Astrocyte of the spinal cord (primary cell): ENCODE measurements around the gene GTF2A1L.
"Not testable (repeated sequence)": the region's sequence is repeated elsewhere in the genome, so short reads cannot be mapped to it uniquely, and the experiment has no call there.

Source experiments
- DNase-seq: peaks from one replicate; pipeline ENCODE4 v3.0.0; 2011; ENCODE audit warnings: low read depth, low spot score
- H3K4me3 ChIP-seq: 2 replicates; pipeline ENCODE4 v1.5.1; 2011; ENCODE audit warnings: low read depth, mild to moderate bottlenecking, low read length, moderate library complexity
- CTCF ChIP-seq: IDR thresholded peaks from 2 replicates; pipeline ENCODE4 v1.5.1; 2012; ENCODE audit warnings: low read depth, mild to moderate bottlenecking, low read length, inconsistent platforms
- in situ Hi-C: cut with HindIII; loops from 2 replicates; pipeline ENCODE4 v1.10.0; 2017; ENCODE audit warnings: low sequenced_read_pairs

The GTF2A1L gene

GRCh38 chr2:48693066-48693465, 75.4 kb downstream of the GTF2A1L start:
- in situ Hi-C loops = no loop called here
- no peak overlapping the region for H3K4me3 ChIP-seq
- peak; percentile 18 for DNase-seq
- no peak for TF ChIP-seq CTCF

DNA sequence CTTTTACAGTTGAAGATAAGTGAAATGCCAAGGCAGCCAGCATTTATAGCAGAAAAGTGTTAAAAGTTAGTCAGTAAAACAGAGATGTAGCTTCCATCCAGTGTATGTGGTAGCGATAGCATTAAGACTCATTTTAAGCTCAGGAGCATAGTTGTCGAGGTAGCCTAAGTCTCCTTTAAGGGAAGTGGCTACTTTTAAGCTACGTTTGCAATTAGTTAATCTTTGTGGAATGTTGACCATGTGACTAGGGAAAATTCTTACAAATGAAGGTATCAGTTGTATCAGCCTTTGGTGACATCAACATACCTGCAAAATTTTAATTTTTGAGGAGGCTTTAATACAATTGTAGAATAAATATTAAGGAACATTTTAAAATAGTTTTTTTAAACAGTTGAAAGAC, 76.0 kb downstream of the GTF2A1L start:
- no peak for TF ChIP-seq CTCF
- no peak overlapping the region for H3K4me3 ChIP-seq
- in situ Hi-C loops = no loop called here
- DNase-seq = peak; percentile 18

DNA sequence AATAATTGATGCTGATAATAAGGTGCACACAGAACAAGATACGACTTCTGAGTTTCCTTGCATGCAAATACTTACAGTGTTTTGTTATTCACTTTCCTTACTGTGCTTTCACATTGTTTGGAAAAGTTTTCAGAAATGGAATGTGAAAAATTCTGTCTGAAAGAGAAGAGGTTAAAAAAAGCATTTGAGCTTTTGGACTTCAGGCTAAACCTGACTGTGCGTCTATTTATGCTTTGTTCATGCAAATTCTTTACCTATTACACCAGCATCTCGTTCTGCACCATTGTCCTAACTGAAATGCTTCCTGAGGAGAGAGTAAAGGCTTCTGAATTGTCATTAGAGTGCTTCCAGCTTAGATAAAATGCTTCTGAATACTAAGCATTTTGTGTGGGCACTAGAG, 76.5 kb downstream of the GTF2A1L start:
- DNase-seq = peak; percentile 45
- H3K4me3 ChIP-seq = no peak overlapping the region
- in situ Hi-C loops = no loop called here
- TF ChIP-seq CTCF = no peak

- in situ Hi-C loops = no loop called here
- H3K4me3 ChIP-seq = no peak overlapping the region
- DNase-seq = no peak
These were observed 78.3 kb downstream of the GTF2A1L start for GRCh38 chr2:48695991-48696390.

DNA sequence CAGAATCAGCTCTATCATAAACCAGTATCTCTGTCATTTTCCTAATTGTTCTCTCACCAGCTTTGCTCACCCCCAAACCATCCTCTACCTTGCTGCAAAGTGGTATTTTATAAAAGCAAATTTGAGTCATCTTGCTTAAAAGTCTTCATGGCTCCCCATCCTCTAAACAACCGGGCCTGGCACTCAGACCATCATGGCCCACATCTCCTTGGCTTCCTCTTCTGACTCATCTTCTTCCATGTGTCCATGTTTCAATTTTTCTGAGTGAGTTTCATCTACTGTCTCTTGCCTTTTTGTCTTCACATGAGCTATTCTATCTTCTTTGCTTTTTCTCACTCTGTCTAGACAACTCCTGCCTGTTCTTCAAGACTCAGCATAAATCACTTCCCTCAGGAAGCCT, 79.2 kb downstream of the GTF2A1L start:
- in situ Hi-C loops = no loop called here
- no peak overlapping the region for H3K4me3 ChIP-seq
- DNase-seq = no peak
- no peak for TF ChIP-seq CTCF

More at GRCh38 chr2:48695991-48696390, 78.3 kb downstream of the GTF2A1L start:
- TF ChIP-seq CTCF = no peak

- in situ Hi-C loops = no loop called here
These were observed 81.8 kb downstream of the GTF2A1L start for GRCh38 chr2:48699348-48699930.

GRCh38 chr2:48703621-48704020, 86.0 kb downstream of the GTF2A1L start:
- DNase-seq, H3K4me3 ChIP-seq, in situ Hi-C loops: not testable (repeated sequence)

More at GRCh38 chr2:48699348-48699930, 81.8 kb downstream of the GTF2A1L start:
- TF ChIP-seq CTCF = no peak
- no peak overlapping the region for H3K4me3 ChIP-seq
- DNase-seq = peak; percentile 62
